WERI-Rb-1 (cell line): ENCODE measurements around the gene CBLN3.

ENCODE experiments used
- DNase-seq: peaks from one replicate; pipeline ENCODE4 v3.0.0-alpha.2; 2020
- H3K27ac ChIP-seq: fragments of 250-450 bp; sonication (Bioruptor Pico); 2 replicates; pipeline ENCODE4 v1.5.1; 2020; ENCODE audit warnings: mild to moderate bottlenecking, moderate library complexity
- H3K27me3 ChIP-seq: fragments of 250-450 bp; sonication (Bioruptor Pico); 2 replicates; pipeline ENCODE4 v1.5.1; 2021; ENCODE audit warnings: mild to moderate bottlenecking, low read depth, moderate library complexity; ENCODE audit not compliant: insufficient read depth, severe bottlenecking
- H3K36me3 ChIP-seq: fragments of 250-450 bp; sonication (Bioruptor Pico); 2 replicates; pipeline ENCODE4 v1.5.1; 2020; ENCODE audit warnings: mild to moderate bottlenecking, moderate library complexity
- H3K4me3 ChIP-seq: 2 replicates; pipeline ENCODE4 v1.5.1; 2011; ENCODE audit warnings: low read depth, mild to moderate bottlenecking, control low read depth, low read length
- H3K9me3 ChIP-seq: fragments of 250-450 bp; sonication (Bioruptor Pico); 2 replicates; pipeline ENCODE4 v1.5.1; 2021; ENCODE audit warnings: mild to moderate bottlenecking, moderate library complexity; ENCODE audit not compliant: severe bottlenecking
- CTCF ChIP-seq: IDR thresholded peaks from 2 replicates; pipeline ENCODE4 v1.5.1; 2011; ENCODE audit warnings: low read depth, mild to moderate bottlenecking, control low read depth, inconsistent platforms, low read length

Gene CBLN3

DNA sequence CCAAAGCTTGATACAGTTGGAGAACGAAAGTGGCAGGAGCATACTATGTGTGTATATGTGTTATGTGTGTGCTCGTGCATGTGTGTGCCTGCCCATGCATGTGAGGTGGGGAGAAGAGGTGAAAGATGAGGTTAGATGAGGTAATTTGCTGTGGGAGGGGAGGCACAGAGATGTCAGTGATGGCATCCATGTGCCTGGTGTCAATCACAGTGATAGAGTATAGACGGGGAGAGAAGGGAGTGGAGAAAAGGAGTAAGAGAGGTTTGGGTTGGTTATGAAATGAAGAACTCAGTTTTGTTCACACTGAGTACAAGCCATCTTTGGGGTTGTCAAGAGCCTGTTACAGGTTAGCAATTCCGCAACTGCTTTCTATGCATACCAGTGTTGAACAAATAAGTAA, 45.3 kb downstream of the CBLN3 start:
- TF ChIP-seq CTCF = no peak
- Histone ChIP-seq H3K36me3 (no peaks in the 10 kb centered on the region), H3K27ac (no peak overlapping the region), H3K27me3 (no peaks in the 10 kb centered on the region), H3K4me3 (no peak overlapping the region), H3K9me3 (no peaks in the 10 kb centered on the region)
- DNase-seq = no peak

GRCh38 chr14:24382064-24382371, 47.5 kb downstream of the CBLN3 start:
- H3K4me3 ChIP-seq = no peak overlapping the region
- H3K9me3 ChIP-seq = no peaks in the 10 kb centered on the region
- H3K27ac ChIP-seq = peak overlapping the region; percentile 21
- H3K27me3 ChIP-seq = no peaks in the 10 kb centered on the region
- DNase-seq = no peak
- no peak for TF ChIP-seq CTCF
- no peaks in the 10 kb centered on the region for H3K36me3 ChIP-seq

DNA sequence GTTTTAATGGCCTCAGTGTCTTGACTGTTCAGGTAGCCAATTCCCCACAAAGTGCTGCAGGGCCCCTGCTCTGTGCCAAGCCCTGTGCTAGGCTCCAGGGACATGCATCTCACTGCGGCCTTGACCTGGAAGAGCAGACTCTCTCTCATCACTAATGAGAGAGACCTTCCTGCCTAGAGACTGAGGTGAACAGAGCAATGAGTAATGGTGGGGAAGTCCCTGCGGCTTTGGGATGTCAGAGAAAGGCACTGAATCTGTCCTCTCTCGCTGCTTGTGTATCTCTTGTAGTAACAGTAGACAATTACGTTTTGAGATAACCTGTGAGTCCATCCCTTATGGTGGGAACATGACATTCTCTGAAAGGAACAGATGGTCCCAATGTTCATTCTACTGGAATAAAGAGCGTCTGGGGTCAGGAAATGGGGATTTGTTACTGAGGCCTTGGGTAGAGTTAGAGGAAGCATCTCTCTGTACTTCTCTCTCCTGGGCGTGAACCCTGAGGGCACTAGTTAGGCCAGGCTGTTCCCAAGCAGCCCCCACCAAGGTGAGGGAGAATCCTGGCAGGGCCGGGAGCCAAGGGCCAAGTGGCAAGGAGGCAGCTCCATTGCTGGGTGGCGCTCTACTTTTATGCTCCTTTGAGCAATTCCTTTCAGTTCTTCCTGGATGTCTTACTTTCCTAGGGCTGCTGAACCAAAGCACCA, 48.0 kb downstream of the CBLN3 start:
- Histone ChIP-seq H3K9me3 (no peaks in the 10 kb centered on the region), H3K4me3 (no peak overlapping the region), H3K27me3 (no peaks in the 10 kb centered on the region), H3K27ac (peak overlapping the region; percentile 21), H3K36me3 (no peaks in the 10 kb centered on the region)
- DNase-seq = peak; percentile 16
- TF ChIP-seq CTCF = no peak

DNA sequence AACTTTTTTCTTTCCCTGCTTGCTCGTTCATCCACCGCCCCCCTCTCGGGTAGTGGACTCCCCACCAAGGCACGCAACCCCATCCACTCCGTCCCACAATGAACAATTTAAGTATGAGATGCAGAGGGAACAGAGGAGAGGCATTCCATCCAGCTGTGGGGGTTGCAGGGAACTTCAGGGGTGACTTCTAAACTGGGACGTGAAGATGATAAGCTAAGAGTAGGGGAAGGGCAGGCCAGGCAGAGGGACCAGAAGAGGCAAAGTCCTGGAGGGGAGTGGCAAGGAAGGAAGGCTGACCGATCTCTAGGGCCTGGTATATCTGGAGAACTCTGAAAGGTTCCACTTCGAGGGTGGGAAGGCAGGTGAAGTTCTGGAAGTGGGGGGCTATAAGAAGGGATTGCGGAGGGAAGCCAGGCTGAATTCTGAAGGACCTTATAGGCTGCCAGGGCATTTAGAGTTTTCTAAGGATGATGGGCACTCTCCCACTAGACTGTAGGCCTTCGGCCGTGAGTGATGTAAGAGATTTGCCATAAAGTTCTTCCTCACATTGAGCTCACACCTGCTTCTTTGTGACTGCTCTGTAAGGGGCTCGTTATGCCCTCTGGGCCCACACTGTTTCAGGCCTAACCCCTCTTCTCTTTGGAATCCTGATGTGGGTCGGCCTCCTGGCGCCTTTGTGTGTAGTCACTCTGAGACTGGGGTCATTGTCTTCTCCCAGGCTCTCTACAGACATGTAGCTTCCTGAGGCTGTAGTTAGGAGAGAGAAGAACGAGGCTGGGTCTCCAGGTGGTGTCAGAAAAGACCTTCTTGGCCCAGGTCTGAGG, 49.3 kb downstream of the CBLN3 start:
- H3K36me3 ChIP-seq = no peaks in the 10 kb centered on the region
- no peak for DNase-seq
- no peak for TF ChIP-seq CTCF
- no peak overlapping the region for H3K27ac ChIP-seq
- no peaks in the 10 kb centered on the region for H3K27me3 ChIP-seq
- no peaks in the 10 kb centered on the region for H3K9me3 ChIP-seq
- no peak overlapping the region for H3K4me3 ChIP-seq

GRCh38 chr14:24378981-24379906, 50.2 kb downstream of the CBLN3 start:
- no peak overlapping the region for H3K4me3 ChIP-seq
- H3K27me3 ChIP-seq = no peaks in the 10 kb centered on the region
- TF ChIP-seq CTCF = no peak
- no peak for DNase-seq
- no peak overlapping the region for H3K27ac ChIP-seq
- H3K36me3 ChIP-seq = no peaks in the 10 kb centered on the region
- H3K9me3 ChIP-seq = no peaks in the 10 kb centered on the region
